Activated T-helper 1 cell treated with anti-CD3 and anti-CD28 coated beads, Interleukin-2, amount 50 U/mL, for 16 hours (primary cell): Measurements from ENCODE around the gene LCNL1.

Experiments
- DNase-seq, 2 donors: peaks; one replicate each; pipeline ENCODE4 v3.0.0-alpha.2; 2020; ENCODE audit warnings: low read depth in 1 of 2, low spot score in 1 of 2

The LCNL1 gene

GRCh38 chr9:136958898-136959850 is 23.6 kb upstream of the LCNL1 start:
- DNase-seq, result no peak

GRCh38 chr9:136960212-136960937 is 22.4 kb upstream of the LCNL1 start:
- no peak for DNase-seq

- no peak for DNase-seq
These were observed 21.9 kb upstream of the LCNL1 start for GRCh38 chr9:136960938-136961275.

GRCh38 chr9:136961279-136962065 is 21.3 kb upstream of the LCNL1 start:
- DNase-seq, result no peak

- DNase-seq, result no peak
These were observed 20.6 kb upstream of the LCNL1 start for GRCh38 chr9:136962163-136962562.

GRCh38 chr9:136962701-136963248 is 20.0 kb upstream of the LCNL1 start:
- DNase-seq, result no peak

GRCh38 chr9:136963341-136963740 is 19.5 kb upstream of the LCNL1 start:
- no peak for DNase-seq

- no peak for DNase-seq
These were observed 19.0 kb upstream of the LCNL1 start for GRCh38 chr9:136963751-136964150.

- DNase-seq, result no peak
These were observed 18.6 kb upstream of the LCNL1 start for GRCh38 chr9:136964171-136964689.

GRCh38 chr9:136964833-136965422 is 17.9 kb upstream of the LCNL1 start:
- no peak for DNase-seq

- DNase-seq, result no peak
These were observed 16.9 kb upstream of the LCNL1 start for GRCh38 chr9:136965771-136966484.

GRCh38 chr9:136968333-136969127 is 14.3 kb upstream of the LCNL1 start:
- DNase-seq, result no peak

- DNase-seq, result no peak
These were observed 13.6 kb upstream of the LCNL1 start for GRCh38 chr9:136969150-136969549.

GRCh38 chr9:136969774-136970173 is 13.0 kb upstream of the LCNL1 start:
- no peak for DNase-seq

- DNase-seq, result no peak
These were observed 12.4 kb upstream of the LCNL1 start for GRCh38 chr9:136970361-136970760.

GRCh38 chr9:136971746-136972145 is 11.0 kb upstream of the LCNL1 start:
- DNase-seq, result no peak

GRCh38 chr9:136972335-136972734 is 10.5 kb upstream of the LCNL1 start:
- no peak for DNase-seq

GRCh38 chr9:136972743-136973142 is 10.1 kb upstream of the LCNL1 start:
- DNase-seq, result no peak
